ENCODE results near the gene DSTN. TPM values are rescaled to one million over a fixed set of nuclear protein-coding genes. Genes with fewer than 3 reads are reported as not detected.

DSTN gene
- total RNA-seq, 1 donor: 348 TPM

- no peak overlapping the region for H3K4me3 ChIP-seq (ENCODE audit: low read depth, low read length)
- no peak for TF ChIP-seq CTCF (IDR thresholded peaks at IDR 0.05; ENCODE audit: insufficient read depth, low read length)
- no peak for DNase-seq (ENCODE audit: low read depth)
These were observed 51.5 kb downstream of the DSTN start for GRCh38 chr20:17621229-17621968.

- DNase-seq (ENCODE audit: low read depth): no peak
- no peak for TF ChIP-seq CTCF (IDR thresholded peaks at IDR 0.05; ENCODE audit: insufficient read depth, low read length)
- no peak overlapping the region for H3K4me3 ChIP-seq (ENCODE audit: low read depth, low read length)
These were observed 52.4 kb downstream of the DSTN start for GRCh38 chr20:17622086-17622850.

GRCh38 chr20:17622851-17623508 lies 53.1 kb downstream of the DSTN start:
- H3K4me3 ChIP-seq (ENCODE audit: low read depth, low read length): no peak overlapping the region
- TF ChIP-seq CTCF (IDR thresholded peaks at IDR 0.05; ENCODE audit: insufficient read depth, low read length): no peak
- DNase-seq (ENCODE audit: low read depth): no peak

- H3K4me3 ChIP-seq (ENCODE audit: low read depth, low read length): no peak overlapping the region
- DNase-seq (ENCODE audit: low read depth): no peak
- TF ChIP-seq CTCF (IDR thresholded peaks at IDR 0.05; ENCODE audit: insufficient read depth, low read length): no peak
These were observed 54.2 kb downstream of the DSTN start for GRCh38 chr20:17624070-17624469.

GRCh38 chr20:17624551-17625245 lies 54.8 kb downstream of the DSTN start:
- no peak for DNase-seq (ENCODE audit: low read depth)
- TF ChIP-seq CTCF (IDR thresholded peaks at IDR 0.05; ENCODE audit: insufficient read depth, low read length): no peak
- H3K4me3 ChIP-seq (ENCODE audit: low read depth, low read length): no peak overlapping the region

- TF ChIP-seq CTCF (IDR thresholded peaks at IDR 0.05; ENCODE audit: insufficient read depth, low read length): no peak
- DNase-seq (ENCODE audit: low read depth): no peak
- no peak overlapping the region for H3K4me3 ChIP-seq (ENCODE audit: low read depth, low read length)
These were observed 55.6 kb downstream of the DSTN start for GRCh38 chr20:17625246-17626051.

Data from fibroblast of the aortic adventitia (primary cell).